Measurements from ENCODE around the gene FAM118B.
"Not testable (repeated sequence)": the region's sequence is repeated elsewhere in the genome, so short reads cannot be mapped to it uniquely, and the experiment has no call there.

The FAM118B gene

DNA sequence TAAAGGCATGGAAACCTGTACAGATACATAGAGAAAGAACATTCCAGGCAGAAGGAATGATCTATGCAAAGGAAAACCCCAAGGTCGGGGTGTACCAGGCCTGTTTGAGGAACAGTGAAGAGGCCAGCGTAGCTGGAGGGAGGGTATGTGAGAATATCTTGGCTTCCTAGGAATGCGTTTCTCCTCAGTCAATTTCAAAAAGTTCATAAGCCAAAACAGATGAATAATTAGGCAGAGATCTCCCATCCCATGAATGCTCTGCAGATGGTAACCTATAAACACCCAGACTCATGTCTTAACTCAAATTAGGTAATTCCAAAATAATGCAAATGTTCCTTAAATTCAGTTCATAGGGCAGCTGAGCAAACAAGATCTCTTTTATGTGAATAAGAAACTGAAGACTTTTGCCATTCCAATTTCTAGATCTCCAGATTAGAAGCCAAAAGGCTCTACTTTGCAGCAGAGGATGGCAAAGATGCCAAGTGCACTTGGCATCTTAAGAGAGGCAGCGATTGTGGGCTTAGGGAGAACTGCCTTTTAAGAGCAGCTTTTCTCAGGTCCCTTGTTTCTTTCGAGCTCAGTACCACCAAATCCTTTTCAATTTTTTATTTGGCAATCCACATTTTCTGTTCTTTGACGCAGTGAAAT is 13.2 kb downstream of the FAM118B start:
- DNase-seq, result no peak

- no peak for DNase-seq
These were observed 13.7 kb downstream of the FAM118B start for GRCh38 chr11:126225295-126225665.

GRCh38 chr11:126226334-126227084 is 14.9 kb downstream of the FAM118B start:
- DNase-seq, result no peak

DNA sequence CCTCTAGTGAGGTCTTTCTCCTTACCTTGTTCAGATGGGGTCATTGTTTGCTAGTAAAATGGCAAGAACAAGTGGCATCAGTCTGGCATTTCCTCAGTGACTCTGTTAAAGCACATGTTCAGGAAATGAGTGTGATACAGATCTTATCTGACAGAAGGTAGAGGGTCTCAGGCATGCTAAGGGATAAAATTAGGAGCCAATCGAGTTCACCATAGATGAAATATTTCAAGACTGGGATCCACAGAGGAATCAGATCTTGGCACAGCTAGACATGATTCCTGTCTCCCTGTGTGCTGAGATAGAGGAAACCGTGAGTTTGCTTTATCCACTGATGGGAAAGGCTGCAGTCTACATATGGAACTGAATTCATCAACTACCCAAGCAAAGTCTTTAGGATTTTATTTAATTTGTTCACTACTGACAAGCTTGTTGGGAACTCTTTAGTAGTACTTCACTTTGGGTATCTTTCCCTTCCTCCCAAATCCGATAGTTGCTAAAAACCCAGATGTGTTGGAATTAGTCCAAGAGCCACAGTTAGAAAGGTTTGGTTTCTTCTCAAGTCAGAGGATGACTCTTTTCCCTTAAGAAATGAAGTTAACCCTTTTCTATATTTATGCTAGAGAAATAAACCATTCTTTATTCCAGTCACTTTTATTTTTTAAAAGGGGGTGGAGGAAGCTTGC is 18.4 kb downstream of the FAM118B start:
- no peak for DNase-seq

DNA sequence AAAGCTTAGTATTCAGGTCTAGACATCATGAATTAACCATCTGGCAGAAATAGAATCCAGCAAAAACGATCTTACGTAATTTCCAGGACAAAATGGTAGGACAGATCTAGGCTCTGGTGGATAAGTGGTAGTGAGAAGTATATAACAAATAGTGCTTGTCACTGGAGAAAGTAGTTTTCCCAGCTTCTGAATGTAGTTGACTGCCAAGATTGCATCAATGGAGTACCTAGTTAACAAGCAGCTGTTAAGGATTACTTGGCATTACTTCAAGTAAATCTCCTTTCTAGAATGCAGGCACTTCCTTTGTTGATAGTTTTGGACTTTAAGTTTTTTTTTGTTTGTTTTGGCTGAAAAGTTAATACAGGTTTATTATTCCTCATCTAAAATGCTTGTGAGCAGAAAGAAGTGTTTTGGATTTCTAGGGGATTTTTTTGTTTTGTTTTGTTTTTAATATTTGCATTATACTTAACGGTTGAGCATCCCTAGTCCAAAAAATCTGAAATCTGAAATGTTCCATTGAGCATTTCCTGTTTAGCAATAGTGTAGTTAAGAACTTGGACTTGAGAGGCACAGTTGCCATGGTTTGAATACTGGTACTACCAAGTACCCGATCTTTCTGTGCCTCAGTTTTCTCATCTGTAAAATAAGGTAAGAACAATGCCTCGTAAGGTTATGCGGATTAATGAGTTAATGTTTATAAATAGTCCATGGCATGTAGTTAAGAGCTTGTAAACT is 20.3 kb downstream of the FAM118B start:
- no peak for DNase-seq

GRCh38 chr11:126232683-126233082 is 21.1 kb downstream of the FAM118B start:
- DNase-seq, result no peak

DNA sequence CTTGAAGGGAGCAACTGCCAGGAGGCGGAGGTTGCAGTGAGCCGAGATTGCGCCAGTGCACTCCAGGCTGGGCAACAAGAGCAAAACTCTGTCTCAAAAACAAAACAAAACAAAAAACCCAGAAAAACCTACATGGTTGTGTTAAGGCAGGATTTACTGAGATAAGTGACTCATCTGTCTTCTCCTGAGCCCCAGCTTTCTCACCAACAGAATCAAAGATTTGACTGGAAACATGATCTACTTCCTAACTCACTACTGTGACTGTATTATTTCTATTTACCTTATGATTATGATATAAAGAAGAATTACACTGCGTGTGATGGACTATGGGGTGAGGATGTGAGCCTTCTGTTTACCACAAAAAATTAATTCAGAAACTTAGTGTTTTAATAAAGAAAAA is 21.8 kb downstream of the FAM118B start:
- DNase-seq, result no peak

GRCh38 chr11:126246636-126247035 is 35.1 kb downstream of the FAM118B start:
- no peak for DNase-seq

DNA sequence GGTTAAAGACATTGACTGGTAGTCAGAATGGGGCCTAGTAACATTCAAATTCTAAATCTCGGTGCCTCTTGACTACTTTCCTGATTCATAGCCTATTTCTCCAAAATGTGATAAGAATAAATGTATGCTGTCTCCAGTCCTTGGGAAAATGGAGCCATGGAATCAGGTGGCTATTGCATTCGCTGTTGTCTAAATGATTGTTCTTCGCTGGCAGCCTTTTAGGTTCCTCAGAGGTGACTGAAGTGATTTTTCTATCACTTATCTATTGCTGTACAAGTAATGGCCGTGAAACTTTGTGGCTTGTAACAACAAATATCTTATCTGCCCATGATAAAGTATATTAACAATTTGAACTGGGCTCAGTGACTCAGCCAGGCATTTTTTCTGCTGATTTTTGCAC is 41.7 kb downstream of the FAM118B start:
- DNase-seq, result no peak

GRCh38 chr11:126254819-126255218 is 43.2 kb downstream of the FAM118B start:
- no peak for DNase-seq

DNA sequence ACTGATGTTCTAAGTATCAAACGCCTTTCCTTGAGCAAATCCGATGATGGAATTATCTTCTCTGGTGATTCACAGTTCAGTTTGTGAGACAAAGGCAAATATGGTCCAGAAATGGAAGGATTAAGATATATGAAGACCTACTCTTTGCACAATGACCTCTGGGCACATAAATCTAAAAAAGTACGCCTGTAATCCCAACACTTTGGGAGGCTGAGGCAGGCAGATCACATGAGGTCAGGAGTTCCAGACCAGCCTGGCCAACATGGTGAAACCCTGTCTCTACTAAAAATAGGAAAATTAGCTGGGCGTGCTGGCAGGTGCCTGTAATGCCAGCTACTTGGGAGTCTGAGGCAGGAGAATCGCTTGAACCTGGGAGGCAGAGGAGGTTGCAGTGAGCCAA is 43.9 kb downstream of the FAM118B start:
- DNase-seq, result not testable (repeated sequence)

- no peak for DNase-seq
These were observed 44.6 kb downstream of the FAM118B start for GRCh38 chr11:126256216-126256615.

DNA sequence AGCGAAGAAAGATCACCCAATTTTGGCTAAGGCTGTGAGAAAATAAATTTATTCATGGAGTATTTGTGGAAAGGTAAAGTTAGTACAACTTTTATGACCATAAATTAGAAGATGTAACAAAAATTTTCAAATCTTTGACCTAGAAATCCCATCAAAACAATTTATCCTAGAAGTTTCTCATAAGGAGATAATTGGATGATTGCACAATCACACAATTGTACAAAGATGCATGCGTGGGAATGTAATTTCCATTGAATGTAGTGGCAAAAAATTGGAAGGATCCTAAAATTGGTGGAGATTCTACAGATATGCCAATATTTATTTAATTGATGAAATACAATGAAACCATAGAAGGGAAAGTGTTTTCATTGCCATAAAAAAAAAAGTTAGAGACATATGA is 45.6 kb downstream of the FAM118B start:
- DNase-seq, result no peak

DNA sequence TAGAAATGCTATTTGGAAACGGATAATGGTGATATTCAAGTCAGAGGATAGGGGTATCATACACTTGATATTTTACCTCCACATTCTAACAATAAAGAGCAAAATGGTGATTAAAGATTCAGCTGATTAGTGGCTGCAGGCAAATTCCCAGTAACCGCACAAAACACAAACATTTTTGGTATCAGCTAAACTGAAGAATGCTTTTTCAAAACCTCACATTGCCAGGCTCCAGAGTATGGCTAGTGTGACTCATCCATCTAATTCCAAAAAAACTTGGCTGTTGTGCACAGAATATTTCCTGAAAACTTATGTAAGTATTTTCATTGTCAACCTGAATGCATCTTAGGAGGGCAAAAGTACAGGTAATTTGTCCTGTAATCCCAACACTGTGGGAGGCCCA is 46.2 kb downstream of the FAM118B start:
- DNase-seq, result no peak

GRCh38 chr11:126262216-126262615 is 50.6 kb downstream of the FAM118B start:
- DNase-seq, result no peak

GRCh38 chr11:126263489-126263888 is 51.9 kb downstream of the FAM118B start:
- no peak for DNase-seq

DNA sequence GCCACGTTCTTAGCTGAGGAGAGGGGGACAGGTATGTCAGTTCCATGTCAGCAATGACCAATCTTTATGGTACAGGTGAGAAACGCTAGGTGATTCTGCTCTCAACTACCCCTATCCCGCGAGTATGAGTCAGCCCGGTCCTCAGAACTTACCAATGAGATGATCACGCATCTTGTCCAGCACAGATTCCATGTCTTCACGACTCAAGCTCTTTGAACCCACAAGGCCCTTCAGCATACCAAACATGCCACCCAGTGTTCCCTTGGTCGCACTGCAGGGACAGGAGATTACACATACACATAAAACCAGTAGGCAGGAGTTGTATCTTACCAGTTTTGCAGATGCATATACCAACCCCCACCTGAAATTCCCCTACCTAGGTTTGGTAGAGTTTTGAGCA is 54.2 kb downstream of the FAM118B start:
- DNase-seq, result no peak

- DNase-seq, result no peak
These were observed 56.1 kb downstream of the FAM118B start for GRCh38 chr11:126267650-126268049.

DNA sequence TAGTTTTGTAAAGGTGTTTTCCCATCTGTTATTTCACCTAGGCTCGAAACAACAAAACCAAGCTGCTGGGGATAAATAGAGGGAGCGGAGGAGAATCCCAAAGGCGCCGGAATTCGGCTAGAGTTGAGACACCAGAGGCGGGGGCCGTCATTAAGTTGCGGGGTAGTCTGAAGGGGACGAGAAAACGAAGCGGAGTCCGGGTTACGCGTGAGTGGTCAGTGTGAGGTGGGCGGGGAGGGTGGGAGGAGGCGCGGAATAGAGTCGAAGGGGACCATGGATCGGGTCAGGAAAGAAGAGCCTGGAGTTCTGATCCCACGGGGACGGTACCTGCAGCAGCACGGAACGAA is 56.8 kb downstream of the FAM118B start:
- DNase-seq, result no peak

DNA sequence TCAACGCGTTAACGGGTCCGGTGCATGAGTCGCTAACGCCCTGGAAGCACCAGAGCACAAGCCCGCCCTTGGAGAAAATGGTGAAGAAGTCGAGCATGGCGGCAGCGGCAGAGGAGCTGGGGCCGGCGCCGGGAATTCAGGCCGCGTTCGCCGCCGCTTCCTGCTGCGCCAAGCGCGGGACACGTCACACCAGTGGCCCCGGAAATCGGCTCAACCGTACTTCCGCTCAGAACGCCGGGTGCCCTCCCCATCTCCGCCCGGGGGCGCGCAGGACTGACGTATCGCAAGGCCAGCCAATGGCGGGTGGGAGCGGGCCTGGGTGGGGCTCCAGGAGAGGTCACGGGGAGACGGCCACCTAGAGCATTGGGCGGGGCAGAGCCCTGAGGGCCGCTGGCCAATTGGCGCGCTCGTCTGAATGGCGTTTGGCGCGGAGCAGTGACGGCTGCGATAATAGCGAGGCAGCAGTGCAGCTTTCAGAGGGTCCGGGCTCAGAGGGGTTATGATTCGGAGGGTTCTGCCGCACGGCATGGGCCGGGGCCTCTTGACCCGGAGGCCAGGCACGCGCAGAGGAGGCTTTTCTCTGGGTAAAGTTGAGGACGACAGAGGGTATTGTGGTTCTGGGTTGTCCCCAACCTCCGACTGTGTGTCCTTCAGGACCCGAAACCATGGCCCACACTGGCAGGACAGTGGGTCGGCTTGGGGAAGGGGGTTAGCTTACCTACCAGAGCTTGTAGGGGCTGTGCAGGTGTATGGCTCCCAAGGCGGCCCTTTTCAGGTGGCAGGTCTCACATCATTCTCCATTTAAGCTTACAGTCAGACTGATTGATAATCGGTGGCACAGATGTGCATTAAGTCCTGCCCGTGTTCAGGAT is 57.4 kb downstream of the FAM118B start, which contains the start of the genes FOXRED1 and SRPRA:
FOXRED1 (plus strand) TSS at position 447 of the 872 bp plus-strand sequence; CDS start at position 500, 53 bp downstream.
SRPRA (minus strand) TSS at position 188 of the 872 bp plus-strand sequence; CDS start at position 97, 91 bp downstream.
- peak; percentile 82 for DNase-seq

DNA sequence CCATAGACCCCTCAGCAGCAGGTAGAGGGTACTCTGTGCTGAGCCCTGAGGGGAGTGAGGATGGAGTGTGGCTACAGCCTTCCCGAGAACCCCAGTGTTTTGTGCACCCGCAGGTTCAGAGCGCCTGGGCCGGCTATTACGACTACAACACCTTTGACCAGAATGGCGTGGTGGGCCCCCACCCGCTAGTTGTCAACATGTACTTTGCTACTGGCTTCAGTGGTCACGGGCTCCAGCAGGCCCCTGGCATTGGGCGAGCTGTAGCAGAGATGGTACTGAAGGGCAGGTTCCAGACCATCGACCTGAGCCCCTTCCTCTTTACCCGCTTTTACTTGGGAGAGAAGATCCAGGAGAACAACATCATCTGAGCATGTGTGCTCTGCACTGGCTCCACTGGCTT is 65.7 kb downstream of the FAM118B start:
- no peak for DNase-seq

GRCh38 chr11:126277780-126278179 is 66.2 kb downstream of the FAM118B start:
- no peak for DNase-seq
